K562 (cell line): ENCODE results near the gene YPEL4. TPM values are rescaled to one million over a fixed set of nuclear protein-coding genes. Genes with fewer than 3 reads are reported as not detected.
A peak's percentile ranks its signal among the peaks of the same experiment; 100 is the strongest.

ENCODE experiments used
- ATAC-seq: fragments of 200-7000 bp; cut with Tn5 transposase; 3 replicates; pipeline ENCODE4 v1.9.1; 2020; ENCODE audit warnings: moderate library complexity
- BruUV-seq: library from RNA; stranded (reverse); fragments of 400-500 nt; replicated peaks from 2 replicates; lab custom pipeline; 2021; lab: Mats Ljungman, UMichigan
- CTCF ChIA-PET: fragments of 300-600 bp; formaldehyde crosslinking; extraction: SDS; loops from one replicate; lab custom pipeline; 2021; ENCODE audit warnings: low intra/inter-chr PET ratio; lab: Yijun Ruan, JAX
- POLR2A ChIA-PET: fragments of 300-600, 350-650 bp; sonication (Branson Sonifier 250); formaldehyde crosslinking; extraction: SDS; loops from one replicate; lab custom pipeline; 2021; ENCODE audit warnings: antibody characterized with exemption, inconsistent platforms; lab: Yijun Ruan, JAX
- DNase-seq, 4 experiments: peaks; one replicate each; pipeline versions ENCODE4 v3.0.0 to v3.0.0-alpha.2; 2011 to 2018; ENCODE audit warnings: low spot score in 3 of 4, mixed read lengths in 3 of 4; ENCODE audit errors: extremely low read depth in 1 of 4
- FAIRE-seq: peaks from 2 replicates; lab custom pipeline; 2011; peaks lifted over from hg19 to GRCh38; lab: Jason Lieb, UNC
- H2AFZ ChIP-seq: 2 replicates; pipeline ENCODE4 v1.6.0; 2011; ENCODE audit warnings: low read depth, low read length, control low read depth, inconsistent platforms
- H3K27ac ChIP-seq: fragments of 200-600 bp; 3 replicates; pipeline ENCODE4 v1.8.0; 2011; ENCODE audit warnings: low read depth, mild to moderate bottlenecking, control low read depth, inconsistent platforms, low read length, moderate library complexity, mixed read lengths; ENCODE audit errors: extremely low read depth
- H3K27me3 ChIP-seq, 2 experiments: fragments of 300-600 bp in 1 of 2; 2 replicates in 1 of 2; 3 replicates in 1 of 2; pipeline versions ENCODE4 v1.6.0 to v1.8.0; 2011; ENCODE audit warnings: inconsistent platforms in 2 of 2, low read length in 2 of 2, mild to moderate bottlenecking in 1 of 2, mixed read lengths in 1 of 2, moderate library complexity in 1 of 2; ENCODE audit not compliant: control insufficient read depth in 2 of 2, insufficient read depth in 2 of 2
- H3K36me3 ChIP-seq: fragments of 300-600 bp; 3 replicates; pipeline ENCODE4 v1.8.0; 2011; ENCODE audit warnings: mild to moderate bottlenecking, low read length, inconsistent platforms; ENCODE audit not compliant: control insufficient read depth, insufficient read depth
- H3K4me1 ChIP-seq, 2 experiments: fragments of 200-600 bp in 1 of 2; replicated peaks in 1 of 2; 2 replicates in 1 of 2; 3 replicates in 1 of 2; pipeline versions ENCODE4 v1.5.1 to v1.8.0; 2011; ENCODE audit warnings: inconsistent platforms in 2 of 2, low read length in 2 of 2, mild to moderate bottlenecking in 1 of 2, mixed read lengths in 1 of 2, moderate library complexity in 1 of 2; ENCODE audit not compliant: control insufficient read depth in 2 of 2, insufficient read depth in 2 of 2
- H3K4me2 ChIP-seq: 2 replicates; pipeline ENCODE4 v1.6.1; 2011; ENCODE audit warnings: low read length, control low read depth, inconsistent platforms, mixed read lengths; ENCODE audit not compliant: insufficient read depth
- H3K4me3 ChIP-seq: fragments of 200-600 bp; sonication (generic), shearing (Covaris generic); 2 replicates; pipeline ENCODE4 v1.5.1; 2016; ENCODE audit warnings: control low read depth, inconsistent platforms
- H3K79me2 ChIP-seq: fragments of 200-600 bp; 3 replicates; pipeline ENCODE4 v1.8.0; 2011; ENCODE audit warnings: low read length, inconsistent platforms; ENCODE audit not compliant: control insufficient read depth, insufficient read depth
- H3K9ac ChIP-seq, 2 experiments: 2 replicates each; pipeline versions ENCODE4 v1.6.0 to v1.6.1; 2011; ENCODE audit warnings: low read depth in 2 of 2, low read length in 2 of 2, control low read depth in 1 of 2, inconsistent platforms in 1 of 2, mild to moderate bottlenecking in 1 of 2, mixed read lengths in 1 of 2; ENCODE audit not compliant: insufficient read depth in 1 of 2
- H3K9me1 ChIP-seq: one replicate; pipeline ENCODE4 v1.6.0; 2011; ENCODE audit warnings: inconsistent platforms, mild to moderate bottlenecking, low read length, moderate library complexity; ENCODE audit not compliant: control insufficient read depth, insufficient read depth
- H3K9me3 ChIP-seq: replicated peaks from 2 replicates; pipeline ENCODE4 v1.5.1; 2011; ENCODE audit warnings: low read depth, low read length, inconsistent platforms; ENCODE audit not compliant: control insufficient read depth, insufficient read depth
- H4K20me1 ChIP-seq: replicated peaks from 2 replicates; pipeline ENCODE4 v1.6.1; 2011; ENCODE audit warnings: low read length, inconsistent platforms, mixed read lengths; ENCODE audit not compliant: control insufficient read depth, insufficient read depth
- NFE2 ChIP-seq: IDR thresholded peaks from 2 replicates; pipeline ENCODE4 v1.6.1; 2014; ENCODE audit warnings: antibody characterized with exemption, low read depth
- ZNF133 ChIP-seq: fragments of 250-450 bp; sonication (Bioruptor Pico); IDR thresholded peaks from 2 replicates; pipeline ENCODE4 v1.4.0; 2020; ENCODE audit warnings: mild to moderate bottlenecking
- ZNF212 ChIP-seq: fragments of 450-650 bp; formaldehyde crosslinking; IDR thresholded peaks from 2 replicates; pipeline ENCODE4 v1.4.0; 2020; ENCODE audit warnings: mild to moderate bottlenecking
- WGBS: fragments of 100-300 bp; shearing (Covaris generic); methylation state at CpG from one replicate; pipeline ENCODE4 v1.1.6; 2016; ENCODE audit warnings: low coverage, mixed read lengths; ENCODE audit not compliant: insufficient coverage; ENCODE audit errors: missing lambda C conversion rate; 5-methylcytosine and 5-hydroxymethylcytosine counted together
- in situ Hi-C: fragments of 300-500 bp; cut with MboI; formaldehyde crosslinking; loops from 4 replicates; pipeline ENCODE4 v1.15.0; 2018; ENCODE audit warnings: inconsistent platforms, mixed read lengths
- intact Hi-C: fragments of 100-400 bp; cut with micrococcal nuclease; formaldehyde crosslinking; loops from 2 replicates; pipeline ENCODE4 v1.14.2; 2022
- polyA plus RNA-seq, 8 experiments: library from polyadenylated mRNA; depleted of rRNA in 4 of 8; stranded (reverse) in 5 of 8; unstranded in 3 of 8; fragments of >200 nt; fragmentation: Nextera tagmentation in 2 of 8; fragmentation: Illumina TruSeq in 1 of 8; extraction: Ambion mirVana in 2 of 8; extraction: Trizol in 1 of 8; gene quantifications; 2 replicates each; pipeline versions ENCODE4 v1.2.1 to v1.2.3, GENCODE V29; 2011 to 2014; ENCODE audit warnings: inconsistent platforms in 1 of 8, missing spikeins in 1 of 8
- total RNA-seq, 7 experiments: library from RNA; depleted of rRNA in 6 of 7; stranded (reverse); fragments of >200 nt in 6 of 7; fragmentation: Illumina TruSeq in 2 of 7; extraction: Trizol in 2 of 7; gene quantifications; 2 replicates each; pipeline versions ENCODE4 v1.2.1 to v1.2.3, GENCODE V29; 2011 to 2021; ENCODE audit warnings: low replicate concordance in 1 of 7
- TF ChIP-seq, protein P1 (sequence below): fragments of 200-800 bp; sonication (Bioruptor generic); IDR thresholded peaks from 2 replicates; pipeline ENCODE4 v1.6.1; 2017; ENCODE audit warnings: missing genetic modification characterization, missing compliant biosample characterization
- TF ChIP-seq, protein P2 (sequence below): IDR thresholded peaks from 2 replicates; pipeline ENCODE4 v1.6.1; 2011; ENCODE audit warnings: borderline replicate concordance, low read depth, mild to moderate bottlenecking, moderate library complexity, low read length; ENCODE audit not compliant: insufficient read depth, poor library complexity, severe bottlenecking
- TF ChIP-seq, protein P3 (sequence below), 3 experiments: fragments of 200-800 bp in 1 of 3; sonication (Bioruptor generic) in 1 of 3; sonication (generic) in 1 of 3; formaldehyde crosslinking in 1 of 3; IDR thresholded peaks; 2 replicates each; pipeline versions ENCODE4 v1.6.1 to v1.8.0; 2016 to 2022; ENCODE audit warnings: mild to moderate bottlenecking in 2 of 3, missing compliant biosample characterization in 2 of 3, missing genetic modification characterization in 2 of 3, missing genetic modification reagents in 1 of 3

The YPEL4 gene
- total and polyA plus RNA-seq, 9 of the 15 experiments (the other 6 are each of a cell fraction or from before 2014, with no cell fraction given) = 0.07 to 1.4 (median 0.40) TPM; not detected in 2

DNA sequence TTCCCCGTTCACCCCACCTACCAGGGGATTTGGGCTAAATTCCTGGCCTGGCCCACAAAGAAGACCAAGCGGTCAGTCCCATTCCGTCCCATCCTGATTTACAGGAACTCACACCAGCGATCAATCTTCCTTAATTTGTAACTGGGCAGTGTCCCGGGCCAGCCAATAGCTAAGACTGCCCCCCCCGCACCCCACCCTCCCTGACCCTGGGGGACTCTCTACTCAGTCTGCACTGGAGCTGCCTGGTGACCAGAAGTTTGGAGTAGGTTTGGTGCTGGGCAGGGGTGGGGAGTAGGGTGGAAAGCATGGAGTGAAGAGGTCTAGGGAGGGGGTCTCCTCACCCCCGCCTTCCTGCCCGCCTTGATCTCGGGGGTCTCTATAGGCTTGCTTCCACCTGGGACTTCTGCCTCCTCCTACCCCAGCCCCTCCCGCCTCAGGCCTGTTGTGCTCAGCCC, 52.2 kb downstream of the YPEL4 start, which contains the start of gene SERPING1:
Gene SERPING1, plus strand, starts transcription at position 225 of the 455 bp plus-strand sequence. CDS start 586 bp downstream, outside the sequence.
- Histone ChIP-seq H3K4me3 (no peak within 1 kb of the TSS), H3K27ac (no peak within 1 kb of the TSS), H3K79me2 (no peaks in the 10 kb centered on the region), H3K27me3 (peaks cover 45 to 50% of the 10 kb centered on the region in 2 experiments; a peak in 4 of 5 replicates), H3K9ac (0 out of 4 replicates have a peak within 1 kb of the TSS, but pooled peaks of 1 of the 2 experiments have one; percentile 52), H3K9me3 (no peaks in the 10 kb centered on the region), H3K9me1 (no peaks in the 10 kb centered on the region), H4K20me1 (no peaks in the 10 kb centered on the region), H3K4me1 (peaks cover 0 to 6% of the 10 kb centered on the region in 2 experiments; a peak in 2 of 5 replicates), H3K4me2 (no peak within 1 kb of the TSS), H2AFZ (peak within 1 kb of the TSS; percentile 59; the same call in 1 of the 2 replicates), H3K36me3 (no peaks in the 10 kb centered on the region)
- no TSS peak for BruUV-seq
- CTCF ChIA-PET = no interaction called here
- DNase-seq = no peak
- intact Hi-C loops = no loop called here
- 4% methylated on average over 5 of the region's 10 CpGs for WGBS
- TF ChIP-seq NFE2 = no peak
- TF ChIP-seq, protein P1, sequence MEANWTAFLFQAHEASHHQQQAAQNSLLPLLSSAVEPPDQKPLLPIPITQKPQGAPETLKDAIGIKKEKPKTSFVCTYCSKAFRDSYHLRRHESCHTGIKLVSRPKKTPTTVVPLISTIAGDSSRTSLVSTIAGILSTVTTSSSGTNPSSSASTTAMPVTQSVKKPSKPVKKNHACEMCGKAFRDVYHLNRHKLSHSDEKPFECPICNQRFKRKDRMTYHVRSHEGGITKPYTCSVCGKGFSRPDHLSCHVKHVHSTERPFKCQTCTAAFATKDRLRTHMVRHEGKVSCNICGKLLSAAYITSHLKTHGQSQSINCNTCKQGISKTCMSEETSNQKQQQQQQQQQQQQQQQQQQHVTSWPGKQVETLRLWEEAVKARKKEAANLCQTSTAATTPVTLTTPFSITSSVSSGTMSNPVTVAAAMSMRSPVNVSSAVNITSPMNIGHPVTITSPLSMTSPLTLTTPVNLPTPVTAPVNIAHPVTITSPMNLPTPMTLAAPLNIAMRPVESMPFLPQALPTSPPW (CRISPR knock-in tag) = peak; percentile 24; the same call in 1 of the 2 replicates
- TF ChIP-seq, protein P2, sequence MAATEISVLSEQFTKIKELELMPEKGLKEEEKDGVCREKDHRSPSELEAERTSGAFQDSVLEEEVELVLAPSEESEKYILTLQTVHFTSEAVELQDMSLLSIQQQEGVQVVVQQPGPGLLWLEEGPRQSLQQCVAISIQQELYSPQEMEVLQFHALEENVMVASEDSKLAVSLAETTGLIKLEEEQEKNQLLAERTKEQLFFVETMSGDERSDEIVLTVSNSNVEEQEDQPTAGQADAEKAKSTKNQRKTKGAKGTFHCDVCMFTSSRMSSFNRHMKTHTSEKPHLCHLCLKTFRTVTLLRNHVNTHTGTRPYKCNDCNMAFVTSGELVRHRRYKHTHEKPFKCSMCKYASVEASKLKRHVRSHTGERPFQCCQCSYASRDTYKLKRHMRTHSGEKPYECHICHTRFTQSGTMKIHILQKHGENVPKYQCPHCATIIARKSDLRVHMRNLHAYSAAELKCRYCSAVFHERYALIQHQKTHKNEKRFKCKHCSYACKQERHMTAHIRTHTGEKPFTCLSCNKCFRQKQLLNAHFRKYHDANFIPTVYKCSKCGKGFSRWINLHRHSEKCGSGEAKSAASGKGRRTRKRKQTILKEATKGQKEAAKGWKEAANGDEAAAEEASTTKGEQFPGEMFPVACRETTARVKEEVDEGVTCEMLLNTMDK = no peak
- no peak for TF ChIP-seq ZNF133 (CRISPR knock-in tag)
- TF ChIP-seq, protein P3, sequence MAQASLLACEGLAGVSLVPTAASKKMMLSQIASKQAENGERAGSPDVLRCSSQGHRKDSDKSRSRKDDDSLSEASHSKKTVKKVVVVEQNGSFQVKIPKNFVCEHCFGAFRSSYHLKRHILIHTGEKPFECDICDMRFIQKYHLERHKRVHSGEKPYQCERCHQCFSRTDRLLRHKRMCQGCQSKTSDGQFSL (CRISPR knock-in tag; IDR thresholded peaks at IDR 0.05) = 0 out of 2 replicates have a peak, but pooled peaks have one; percentile 30
- TF ChIP-seq, protein P3 (tag; IDR thresholded peaks at IDR 0.05) = no peak
- no peak for TF ChIP-seq ZNF212 (CRISPR knock-in tag)
- peak; percentile 27 for ATAC-seq
- no peak for FAIRE-seq
- POLR2A ChIA-PET = interaction anchor here (0.7 to 1.0 kb wide), 3 partner anchors 42 to 97 kb away, joined by 3 read pairs; no protein-coding TSS in a partner anchor
- in situ Hi-C loops = no loop called here
